HG02763 (cell line): ENCODE measurements around the gene GNA15.

Source experiments
- ATAC-seq: cut with Tn5 transposase; IDR thresholded peaks from one replicate; pipeline ENCODE4 v1.9.1; 2021; ENCODE audit warnings: mild to moderate bottlenecking, moderate library complexity; ENCODE audit not compliant: unreplicated experiment

Gene GNA15

GRCh38 chr19:3106509-3107141 lies 29.2 kb upstream of the GNA15 start:
- no peak for ATAC-seq

GRCh38 chr19:3107658-3108057 lies 28.2 kb upstream of the GNA15 start:
- no peak for ATAC-seq

GRCh38 chr19:3108775-3109174 lies 27.1 kb upstream of the GNA15 start:
- ATAC-seq = no peak

- no peak for ATAC-seq
Observed at GRCh38 chr19:3109491-3109890, 26.3 kb upstream of the GNA15 start.

- no peak for ATAC-seq
Observed at GRCh38 chr19:3110126-3110825, 25.6 kb upstream of the GNA15 start.

- ATAC-seq = no peak
Observed at GRCh38 chr19:3111586-3112247, 24.1 kb upstream of the GNA15 start.

- ATAC-seq = no peak
Observed at GRCh38 chr19:3112375-3113099, 23.3 kb upstream of the GNA15 start.

- ATAC-seq = no peak
Observed at GRCh38 chr19:3113100-3114017, 22.5 kb upstream of the GNA15 start.

GRCh38 chr19:3114018-3114726 lies 21.7 kb upstream of the GNA15 start:
- ATAC-seq = no peak

GRCh38 chr19:3114811-3115210 lies 21.0 kb upstream of the GNA15 start:
- ATAC-seq = no peak

GRCh38 chr19:3115411-3115810 lies 20.4 kb upstream of the GNA15 start:
- ATAC-seq = no peak

GRCh38 chr19:3115916-3116602 lies 19.8 kb upstream of the GNA15 start:
- ATAC-seq = no peak

GRCh38 chr19:3116621-3117020 lies 19.2 kb upstream of the GNA15 start:
- no peak for ATAC-seq

GRCh38 chr19:3117716-3118115 lies 18.1 kb upstream of the GNA15 start:
- no peak for ATAC-seq

- ATAC-seq = no peak
Observed at GRCh38 chr19:3118232-3119070, 17.4 kb upstream of the GNA15 start.

GRCh38 chr19:3119071-3119595 lies 16.7 kb upstream of the GNA15 start:
- ATAC-seq = no peak

- no peak for ATAC-seq
Observed at GRCh38 chr19:3119693-3120380, 16.0 kb upstream of the GNA15 start.
